HFF-Myc (cell line): ENCODE results near the gene S100A8.

ENCODE experiments used
- DNase-seq: peaks from one replicate; pipeline ENCODE4 v3.0.0-alpha.2; 2011; ENCODE audit warnings: low read depth; ENCODE audit errors: extremely low read depth
- H3K4me3 ChIP-seq: replicated peaks from 2 replicates; pipeline ENCODE4 v1.5.1; 2011; ENCODE audit warnings: low read depth, mild to moderate bottlenecking, control low read depth, low read length
- TF ChIP-seq, protein P1 (sequence below): IDR thresholded peaks from 2 replicates; pipeline ENCODE4 v1.5.1; 2012; ENCODE audit warnings: mild to moderate bottlenecking, low read depth, low read length, control low read depth; ENCODE audit errors: missing control alignments

The S100A8 gene

DNA sequence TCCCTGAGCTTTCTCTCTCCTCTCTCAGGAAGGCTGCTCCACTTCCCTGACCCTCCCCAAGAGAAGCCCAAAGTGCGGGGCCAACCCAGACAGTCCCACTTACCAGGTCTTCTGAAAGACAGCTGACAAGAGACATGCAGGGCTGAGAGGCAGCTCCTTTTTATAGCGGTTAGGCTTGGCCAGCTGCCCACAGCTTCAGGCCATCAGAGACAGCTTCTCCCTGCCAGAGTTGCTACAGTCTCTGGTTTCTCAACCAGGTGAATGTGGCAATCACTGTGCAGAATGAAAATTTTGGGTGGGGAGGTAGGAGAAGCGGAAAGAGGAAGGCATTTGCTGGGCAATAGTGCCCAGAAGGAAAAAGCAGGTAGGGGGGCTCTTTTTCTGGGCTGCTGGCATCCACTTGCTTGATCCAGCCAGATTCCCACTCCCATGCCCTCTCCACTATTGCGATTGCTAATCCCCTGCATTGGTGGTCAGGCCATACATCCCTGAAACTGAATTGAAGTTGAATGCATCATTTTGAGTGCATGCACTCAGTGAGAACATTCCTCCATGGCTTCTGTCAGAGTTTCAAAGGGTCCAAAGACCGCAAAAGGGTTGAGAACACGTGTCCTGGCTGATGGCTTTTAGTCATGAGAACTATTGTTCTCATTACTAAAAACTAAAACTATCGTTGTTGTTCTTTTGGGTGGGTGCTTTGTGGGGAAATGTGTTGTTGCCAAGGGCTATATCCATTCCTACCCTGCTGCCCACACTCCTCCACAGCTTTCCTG lies at the start of gene S100A8:
Gene S100A8, minus strand, starts transcription at position 136 of the 773 bp plus-strand sequence. CDS start 538 bp downstream, outside the sequence.
- TF ChIP-seq, protein P1, sequence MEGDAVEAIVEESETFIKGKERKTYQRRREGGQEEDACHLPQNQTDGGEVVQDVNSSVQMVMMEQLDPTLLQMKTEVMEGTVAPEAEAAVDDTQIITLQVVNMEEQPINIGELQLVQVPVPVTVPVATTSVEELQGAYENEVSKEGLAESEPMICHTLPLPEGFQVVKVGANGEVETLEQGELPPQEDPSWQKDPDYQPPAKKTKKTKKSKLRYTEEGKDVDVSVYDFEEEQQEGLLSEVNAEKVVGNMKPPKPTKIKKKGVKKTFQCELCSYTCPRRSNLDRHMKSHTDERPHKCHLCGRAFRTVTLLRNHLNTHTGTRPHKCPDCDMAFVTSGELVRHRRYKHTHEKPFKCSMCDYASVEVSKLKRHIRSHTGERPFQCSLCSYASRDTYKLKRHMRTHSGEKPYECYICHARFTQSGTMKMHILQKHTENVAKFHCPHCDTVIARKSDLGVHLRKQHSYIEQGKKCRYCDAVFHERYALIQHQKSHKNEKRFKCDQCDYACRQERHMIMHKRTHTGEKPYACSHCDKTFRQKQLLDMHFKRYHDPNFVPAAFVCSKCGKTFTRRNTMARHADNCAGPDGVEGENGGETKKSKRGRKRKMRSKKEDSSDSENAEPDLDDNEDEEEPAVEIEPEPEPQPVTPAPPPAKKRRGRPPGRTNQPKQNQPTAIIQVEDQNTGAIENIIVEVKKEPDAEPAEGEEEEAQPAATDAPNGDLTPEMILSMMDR: no peak
- DNase-seq: no peak
- no peak within 1 kb of the TSS for H3K4me3 ChIP-seq

DNA sequence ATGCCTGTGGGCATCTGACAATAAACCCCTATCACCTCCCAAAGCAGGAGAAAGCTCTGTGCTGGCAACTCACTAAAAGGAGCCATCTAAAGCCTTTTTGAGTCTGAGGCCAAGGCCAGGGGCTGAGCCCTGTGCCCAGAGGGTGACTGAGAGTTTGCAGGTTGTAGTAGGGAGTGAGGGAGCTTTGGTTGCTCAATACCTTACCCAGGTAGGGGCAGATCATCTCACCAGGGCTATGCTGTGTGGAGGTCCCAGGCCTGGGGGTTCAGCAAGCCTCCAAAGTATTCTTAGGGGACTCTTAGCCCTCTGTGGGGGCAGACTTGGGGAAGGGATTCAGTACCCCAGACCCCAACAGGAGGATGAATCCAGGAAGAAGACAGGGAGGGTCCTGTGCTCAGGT lies 48.4 kb upstream of the S100A8 start:
- TF ChIP-seq, protein P1: no peak
- DNase-seq: no peak

DNA sequence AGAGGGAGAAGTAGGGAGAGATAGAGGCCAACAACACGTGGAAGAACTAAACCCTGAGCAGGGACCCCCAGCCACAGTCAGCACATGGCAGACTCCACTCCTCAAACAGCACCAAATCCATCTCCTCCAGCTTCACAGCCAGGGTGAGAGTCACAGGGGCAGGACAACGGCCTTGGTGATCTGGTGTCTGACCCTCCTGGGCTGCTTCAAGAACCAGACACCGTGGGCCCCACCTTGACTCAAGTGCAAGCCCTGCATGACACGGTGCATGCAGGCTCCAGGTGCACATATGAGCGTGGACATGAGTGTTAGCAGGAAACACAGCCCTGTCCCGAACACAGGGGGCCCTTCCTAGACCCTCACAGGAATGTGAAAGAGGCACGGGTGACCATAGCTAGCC lies 47.7 kb upstream of the S100A8 start:
- TF ChIP-seq, protein P1: no peak
- no peak for DNase-seq
- no peak overlapping the region for H3K4me3 ChIP-seq

More for the DNA sequence above, 48.4 kb upstream of the S100A8 start:
- no peak overlapping the region for H3K4me3 ChIP-seq

DNA sequence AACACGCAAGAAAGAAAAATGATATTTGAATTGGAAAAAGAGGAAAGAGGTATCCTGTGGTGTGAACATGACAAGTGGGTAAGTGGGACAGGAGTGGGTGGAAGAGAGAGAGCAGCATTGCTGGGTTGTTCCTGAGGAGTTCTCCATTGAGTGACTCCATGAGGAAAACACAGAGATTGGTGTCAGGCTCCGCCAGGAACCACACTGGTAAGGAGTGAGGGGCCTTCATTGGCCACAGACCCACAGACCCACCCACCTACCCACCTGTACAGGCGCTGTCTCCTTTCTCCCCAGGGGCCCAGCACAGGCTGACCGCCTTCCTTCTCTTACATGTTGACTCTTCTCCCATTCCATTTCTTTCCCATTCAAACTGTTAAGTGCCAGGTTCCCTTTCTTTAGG lies 46.4 kb upstream of the S100A8 start:
- TF ChIP-seq, protein P1: no peak
- H3K4me3 ChIP-seq: no peak overlapping the region
- DNase-seq: no peak

DNA sequence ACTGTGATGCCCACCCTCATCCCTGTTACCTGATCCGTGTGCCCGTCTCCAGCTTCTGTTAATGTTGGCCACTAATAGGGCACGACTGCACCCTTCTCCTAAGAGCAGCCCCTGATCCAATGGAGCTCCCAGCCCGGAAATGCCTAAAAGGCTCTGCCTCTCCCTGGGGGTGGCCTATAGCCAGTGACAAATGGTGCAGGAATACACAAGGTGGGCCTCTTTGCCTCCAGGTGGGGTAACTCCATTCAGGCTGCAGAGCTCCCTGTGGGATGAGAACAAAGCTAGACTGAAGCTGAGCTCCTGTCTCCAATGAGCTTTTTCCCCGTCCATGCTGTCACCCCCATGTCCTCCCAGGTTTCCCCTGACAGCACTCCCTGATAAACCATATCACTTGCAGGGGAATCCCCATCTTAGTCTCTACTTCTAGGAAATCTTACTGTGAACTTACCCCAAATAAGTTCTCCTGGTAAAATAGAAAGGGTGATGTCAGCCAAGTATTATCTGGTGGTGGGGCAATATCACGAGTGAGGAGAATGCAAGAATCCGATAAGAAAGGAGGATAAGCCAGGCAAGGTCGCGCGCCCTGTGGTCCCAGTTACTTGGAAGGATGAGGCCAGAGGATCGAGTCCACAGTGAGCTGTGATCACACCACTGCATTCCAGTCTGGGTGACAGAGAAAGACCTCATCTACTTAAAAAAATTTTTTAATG lies 44.0 kb upstream of the S100A8 start:
- TF ChIP-seq, protein P1: no peak
- DNase-seq: no peak
- H3K4me3 ChIP-seq: no peak overlapping the region

DNA sequence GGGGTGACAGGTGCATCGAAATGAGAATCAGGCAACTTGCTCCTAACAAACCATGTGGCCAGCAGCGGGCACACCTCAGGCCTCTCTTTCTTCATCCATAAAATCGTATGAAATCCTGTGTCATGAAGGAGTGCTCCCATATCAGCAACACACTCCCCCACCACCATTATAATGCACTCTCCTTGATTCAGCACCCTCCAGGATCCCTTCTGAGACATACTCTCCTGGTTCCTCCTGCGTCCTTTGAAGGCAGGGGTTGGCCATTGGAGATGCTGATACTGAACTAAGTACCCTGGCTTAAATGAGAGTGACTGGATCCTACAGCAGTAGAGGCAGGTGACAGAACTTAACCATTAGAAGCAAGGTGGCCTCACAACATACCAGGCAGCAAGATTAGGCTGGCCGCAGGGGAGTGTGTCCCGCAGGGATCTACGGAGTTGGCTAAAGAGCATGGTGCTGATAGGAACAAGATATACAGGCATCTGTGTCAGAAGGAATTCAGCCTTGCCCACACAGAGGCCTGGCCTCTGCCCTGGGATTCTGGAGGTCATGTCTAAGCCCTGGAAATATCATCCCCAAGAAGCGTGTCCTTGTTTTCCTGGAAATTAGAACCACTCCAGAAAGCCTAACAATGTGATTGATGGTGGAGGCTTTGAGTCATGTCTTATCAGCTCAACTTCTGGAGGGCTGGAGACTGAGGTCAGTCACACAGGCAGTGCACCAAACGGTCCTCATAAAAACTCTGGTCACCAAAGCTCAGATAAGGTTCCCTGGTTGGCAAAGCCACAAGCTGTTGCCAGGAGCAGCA lies 42.2 kb upstream of the S100A8 start:
- TF ChIP-seq, protein P1: no peak
- no peak for DNase-seq
- H3K4me3 ChIP-seq: no peak overlapping the region
